Measurements from ENCODE around the gene ZMYND11. TPM values are rescaled to one million over a fixed set of nuclear protein-coding genes. Genes with fewer than 3 reads are reported as not detected.

ZMYND11 gene
- total and polyA plus RNA-seq, 9 of the 15 experiments (the other 6 are each of a cell fraction or from before 2014, with no cell fraction given), result 2.7 to 13.8 (median 8.8) TPM

DNA sequence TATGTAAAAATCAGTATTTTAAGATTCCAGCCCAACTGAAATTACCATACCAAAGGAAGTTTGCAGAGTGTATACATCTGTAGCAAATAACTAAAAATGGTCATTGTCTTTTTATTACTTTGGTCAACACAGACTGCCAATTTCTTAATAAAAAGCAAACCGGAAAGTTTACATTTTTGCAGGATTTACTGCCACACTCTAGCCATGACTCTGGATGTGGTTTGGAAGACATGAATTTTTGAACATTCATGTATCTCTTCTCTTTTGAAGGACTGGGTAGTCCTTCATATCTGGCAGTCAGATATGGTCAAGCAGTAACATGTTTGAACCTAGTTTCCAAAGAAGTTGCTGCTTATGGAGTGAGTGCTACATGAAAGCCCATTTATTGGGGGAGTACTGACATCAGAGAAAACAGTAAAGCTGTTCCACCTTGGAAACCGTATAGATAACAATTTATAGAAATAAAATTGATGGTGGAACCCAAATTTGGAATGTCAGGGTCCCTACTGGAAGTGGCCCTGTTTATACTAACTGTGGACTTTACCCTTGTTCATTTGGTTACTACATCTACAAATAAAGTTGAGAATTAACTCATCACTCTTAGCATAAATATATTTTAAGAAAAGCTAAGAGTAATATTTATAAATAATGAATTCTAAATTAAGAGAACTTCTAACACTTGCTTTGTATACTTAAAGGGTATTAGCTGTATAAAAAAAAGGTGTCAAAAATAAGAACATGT is 84.6 kb downstream of the ZMYND11 start:
- in situ Hi-C loops (cut with MboI) (no loop called here), intact Hi-C loops (cut with micrococcal nuclease) (no loop called here)
- no peak overlapping the region for H2AFZ ChIP-seq (ENCODE audit: low read depth, low read length)
- BruUV-seq (replicated peaks), result no TSS peak
- H3K4me2 ChIP-seq (ENCODE audit: insufficient read depth, low read length), result no peak overlapping the region
- no peaks in the 10 kb centered on the region for H3K79me2 ChIP-seq (ENCODE audit: control insufficient read depth, insufficient read depth, low read length)
- H3K9me1 ChIP-seq (ENCODE audit: control insufficient read depth, insufficient read depth, low read length), result no peaks in the 10 kb centered on the region
- no peak overlapping the region for H3K9ac ChIP-seq (ENCODE audit: insufficient read depth in 1 of 2, low read depth in 2 of 2, low read length in 2 of 2)
- WGBS (ENCODE audit: insufficient coverage, low coverage, missing lambda C conversion rate), result 28% methylated on average over 2 of the region's 2 CpGs
- no peaks in the 10 kb centered on the region for H4K20me1 ChIP-seq (replicated peaks; ENCODE audit: control insufficient read depth, insufficient read depth, low read length)
- no peak for DNase-seq (ENCODE audit: extremely low read depth in 1 of 4, low spot score in 3 of 4)
- no peaks in the 10 kb centered on the region for H3K36me3 ChIP-seq (ENCODE audit: control insufficient read depth, insufficient read depth, low read length)
- POLR2A ChIA-PET, result interaction anchor here (0.6 kb wide), 1 partner anchor 29 kb away, joined by 3 read pairs; no protein-coding TSS in a partner anchor
- H3K27me3 ChIP-seq (ENCODE audit: control insufficient read depth in 2 of 2, insufficient read depth in 2 of 2, low read length in 2 of 2), result no peaks in the 10 kb centered on the region
- FAIRE-seq, result no peak
- no peak overlapping the region for H3K4me3 ChIP-seq
- ATAC-seq, result no peak
- H3K9me3 ChIP-seq (replicated peaks; ENCODE audit: control insufficient read depth, insufficient read depth, low read depth, low read length), result no peaks in the 10 kb centered on the region
- H3K4me1 ChIP-seq (replicated peaks in 1 of 2; ENCODE audit: control insufficient read depth in 2 of 2, insufficient read depth in 2 of 2, low read length in 2 of 2), result no peaks in the 10 kb centered on the region
- no peak overlapping the region for H3K27ac ChIP-seq (ENCODE audit: extremely low read depth, low read depth, low read length)
- CTCF ChIA-PET (ENCODE audit: low intra/inter-chr PET ratio), result no interaction called here
- TF ChIP-seq POLR2B (IDR thresholded peaks at IDR 0.05; ENCODE audit: low read depth, partially characterized antibody) (no peak), SOX6 (IDR thresholded peaks at IDR 0.05) (no peak), RBBP5 (IDR thresholded peaks at IDR 0.05; ENCODE audit: borderline replicate concordance, insufficient read depth, low read length, poor library complexity, severe bottlenecking) (no peak), SMARCA4 (IDR thresholded peaks at IDR 0.05) (no peak), RHOXF2B (CRISPR knock-in tag; conservative IDR thresholded peaks at IDR 0.05) (no peak), MCM2 (IDR thresholded peaks at IDR 0.05; ENCODE audit: low read depth) (no peak), KHSRP (IDR thresholded peaks at IDR 0.05) (no peak), ZNF354B (CRISPR knock-in tag; IDR thresholded peaks at IDR 0.05) (no peak), SUPT5H (IDR thresholded peaks at IDR 0.05) (no peak)
- TF ChIP-seq, protein P1, sequence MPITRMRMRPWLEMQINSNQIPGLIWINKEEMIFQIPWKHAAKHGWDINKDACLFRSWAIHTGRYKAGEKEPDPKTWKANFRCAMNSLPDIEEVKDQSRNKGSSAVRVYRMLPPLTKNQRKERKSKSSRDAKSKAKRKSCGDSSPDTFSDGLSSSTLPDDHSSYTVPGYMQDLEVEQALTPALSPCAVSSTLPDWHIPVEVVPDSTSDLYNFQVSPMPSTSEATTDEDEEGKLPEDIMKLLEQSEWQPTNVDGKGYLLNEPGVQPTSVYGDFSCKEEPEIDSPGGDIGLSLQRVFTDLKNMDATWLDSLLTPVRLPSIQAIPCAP (CRISPR knock-in tag; IDR thresholded peaks at IDR 0.05; ENCODE audit: borderline replicate concordance), result no peak
- TF ChIP-seq, protein P2, sequence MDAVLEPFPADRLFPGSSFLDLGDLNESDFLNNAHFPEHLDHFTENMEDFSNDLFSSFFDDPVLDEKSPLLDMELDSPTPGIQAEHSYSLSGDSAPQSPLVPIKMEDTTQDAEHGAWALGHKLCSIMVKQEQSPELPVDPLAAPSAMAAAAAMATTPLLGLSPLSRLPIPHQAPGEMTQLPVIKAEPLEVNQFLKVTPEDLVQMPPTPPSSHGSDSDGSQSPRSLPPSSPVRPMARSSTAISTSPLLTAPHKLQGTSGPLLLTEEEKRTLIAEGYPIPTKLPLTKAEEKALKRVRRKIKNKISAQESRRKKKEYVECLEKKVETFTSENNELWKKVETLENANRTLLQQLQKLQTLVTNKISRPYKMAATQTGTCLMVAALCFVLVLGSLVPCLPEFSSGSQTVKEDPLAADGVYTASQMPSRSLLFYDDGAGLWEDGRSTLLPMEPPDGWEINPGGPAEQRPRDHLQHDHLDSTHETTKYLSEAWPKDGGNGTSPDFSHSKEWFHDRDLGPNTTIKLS (IDR thresholded peaks at IDR 0.05; ENCODE audit: borderline replicate concordance, low read depth), result no peak
- TF ChIP-seq, protein P3, sequence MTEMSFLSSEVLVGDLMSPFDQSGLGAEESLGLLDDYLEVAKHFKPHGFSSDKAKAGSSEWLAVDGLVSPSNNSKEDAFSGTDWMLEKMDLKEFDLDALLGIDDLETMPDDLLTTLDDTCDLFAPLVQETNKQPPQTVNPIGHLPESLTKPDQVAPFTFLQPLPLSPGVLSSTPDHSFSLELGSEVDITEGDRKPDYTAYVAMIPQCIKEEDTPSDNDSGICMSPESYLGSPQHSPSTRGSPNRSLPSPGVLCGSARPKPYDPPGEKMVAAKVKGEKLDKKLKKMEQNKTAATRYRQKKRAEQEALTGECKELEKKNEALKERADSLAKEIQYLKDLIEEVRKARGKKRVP (CRISPR knock-in tag; IDR thresholded peaks at IDR 0.05), result no peak
- TF ChIP-seq, protein P4, sequence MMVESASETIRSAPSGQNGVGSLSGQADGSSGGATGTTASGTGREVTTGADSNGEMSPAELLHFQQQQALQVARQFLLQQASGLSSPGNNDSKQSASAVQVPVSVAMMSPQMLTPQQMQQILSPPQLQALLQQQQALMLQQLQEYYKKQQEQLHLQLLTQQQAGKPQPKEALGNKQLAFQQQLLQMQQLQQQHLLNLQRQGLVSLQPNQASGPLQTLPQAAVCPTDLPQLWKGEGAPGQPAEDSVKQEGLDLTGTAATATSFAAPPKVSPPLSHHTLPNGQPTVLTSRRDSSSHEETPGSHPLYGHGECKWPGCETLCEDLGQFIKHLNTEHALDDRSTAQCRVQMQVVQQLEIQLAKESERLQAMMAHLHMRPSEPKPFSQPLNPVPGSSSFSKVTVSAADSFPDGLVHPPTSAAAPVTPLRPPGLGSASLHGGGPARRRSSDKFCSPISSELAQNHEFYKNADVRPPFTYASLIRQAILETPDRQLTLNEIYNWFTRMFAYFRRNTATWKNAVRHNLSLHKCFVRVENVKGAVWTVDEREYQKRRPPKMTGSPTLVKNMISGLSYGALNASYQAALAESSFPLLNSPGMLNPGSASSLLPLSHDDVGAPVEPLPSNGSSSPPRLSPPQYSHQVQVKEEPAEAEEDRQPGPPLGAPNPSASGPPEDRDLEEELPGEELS (CRISPR knock-in tag; IDR thresholded peaks at IDR 0.05; ENCODE audit: borderline replicate concordance), result no peak
- TF ChIP-seq, protein P5, sequence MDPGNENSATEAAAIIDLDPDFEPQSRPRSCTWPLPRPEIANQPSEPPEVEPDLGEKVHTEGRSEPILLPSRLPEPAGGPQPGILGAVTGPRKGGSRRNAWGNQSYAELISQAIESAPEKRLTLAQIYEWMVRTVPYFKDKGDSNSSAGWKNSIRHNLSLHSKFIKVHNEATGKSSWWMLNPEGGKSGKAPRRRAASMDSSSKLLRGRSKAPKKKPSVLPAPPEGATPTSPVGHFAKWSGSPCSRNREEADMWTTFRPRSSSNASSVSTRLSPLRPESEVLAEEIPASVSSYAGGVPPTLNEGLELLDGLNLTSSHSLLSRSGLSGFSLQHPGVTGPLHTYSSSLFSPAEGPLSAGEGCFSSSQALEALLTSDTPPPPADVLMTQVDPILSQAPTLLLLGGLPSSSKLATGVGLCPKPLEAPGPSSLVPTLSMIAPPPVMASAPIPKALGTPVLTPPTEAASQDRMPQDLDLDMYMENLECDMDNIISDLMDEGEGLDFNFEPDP (CRISPR knock-in tag; IDR thresholded peaks at IDR 0.05), result no peak

Measured in K562 (cell line).